Activated T-cell treated with anti-CD3 and anti-CD28 coated beads, Interleukin-2, amount 50 U/mL, for 4 hours (primary cell): Measurements from ENCODE around the gene PTPRT. TPM values are rescaled to one million over a fixed set of nuclear protein-coding genes. Genes with fewer than 3 reads are reported as not detected.

Experiments
- ATAC-seq, 2 donors: fragments of 200-7000 bp; cut with Tn5 transposase; one replicate each; pipeline ENCODE4 v1.10.0; 2021
- DNase-seq: peaks from one replicate; pipeline ENCODE4 v3.0.0-alpha.2; 2020
- H3K27me3 Mint-ChIP-seq: one replicate; pipeline ENCODE4 v1.8.0; 2021; ENCODE audit warnings: low read depth, mixed read lengths
- H3K36me3 Mint-ChIP-seq: one replicate; pipeline ENCODE4 v1.8.0; 2022; ENCODE audit warnings: mixed read lengths; ENCODE audit not compliant: insufficient read depth
- H3K4me1 Mint-ChIP-seq: one replicate; pipeline ENCODE4 v1.8.0; 2021; ENCODE audit warnings: low read depth, mixed read lengths
- H3K4me3 Mint-ChIP-seq: one replicate; pipeline ENCODE4 v1.8.0; 2021; ENCODE audit warnings: mild to moderate bottlenecking, moderate library complexity, mixed read lengths
- H3K9me3 Mint-ChIP-seq: one replicate; pipeline ENCODE4 v1.8.0; 2021; ENCODE audit warnings: mixed read lengths
- total RNA-seq, 3 donors: library from RNA; stranded (reverse); gene quantifications; one replicate each; pipeline ENCODE4 v1.2.1, GENCODE V29; 2021

The PTPRT gene
- total RNA-seq, 3 donors from 2014 or later = not detected

DNA sequence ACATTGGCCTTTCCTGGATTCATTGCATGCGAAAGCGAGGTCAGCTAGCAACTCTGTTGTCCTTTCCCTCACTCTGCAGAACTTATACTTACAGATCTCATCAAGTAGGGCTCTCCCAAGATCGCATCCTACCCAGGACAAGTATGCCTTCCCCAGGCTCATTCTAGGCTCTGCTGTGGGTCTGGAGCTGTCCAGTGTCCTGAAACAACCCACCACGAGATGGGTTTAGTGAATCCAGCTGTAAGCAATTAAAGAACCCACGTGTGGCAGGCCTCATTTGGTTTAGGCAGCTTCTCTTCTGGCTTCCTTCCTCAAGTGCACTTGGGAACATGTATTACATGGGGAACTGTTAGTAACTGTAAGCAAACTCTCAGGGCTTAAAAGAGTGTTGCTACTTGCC lies 1165.1 kb downstream of the PTPRT start:
- H3K9me3 Mint-ChIP-seq = peaks cover 5% of the 10 kb centered on the region
- no peak for DNase-seq

More for the DNA sequence above, 1165.1 kb downstream of the PTPRT start:
- no peaks in the 10 kb centered on the region for H3K4me1 Mint-ChIP-seq
- no peak for ATAC-seq
- peaks cover 3% of the 10 kb centered on the region for H3K27me3 Mint-ChIP-seq
- no peak overlapping the region for H3K4me3 Mint-ChIP-seq
- H3K36me3 Mint-ChIP-seq = no peaks in the 10 kb centered on the region
